Measurements from ENCODE around the gene ZNF771.
"Not testable (repeated sequence)": the region's sequence is repeated elsewhere in the genome, so short reads cannot be mapped to it uniquely, and the experiment has no call there.

ZNF771 gene

GRCh38 chr16:30375864-30376263 lies 31.5 kb upstream of the ZNF771 start:
- no peak for DNase-seq (ENCODE audit: low read depth, low spot score)

GRCh38 chr16:30376461-30376902 lies 30.9 kb upstream of the ZNF771 start:
- DNase-seq (ENCODE audit: low read depth, low spot score): no peak

GRCh38 chr16:30377050-30377811 lies 30.2 kb upstream of the ZNF771 start:
- DNase-seq (ENCODE audit: low read depth, low spot score): no peak

GRCh38 chr16:30377812-30378235 lies 29.6 kb upstream of the ZNF771 start:
- DNase-seq (ENCODE audit: low read depth, low spot score): peak; percentile 60

GRCh38 chr16:30378236-30379157 lies 28.9 kb upstream of the ZNF771 start:
- peak; percentile 97 for DNase-seq (ENCODE audit: low read depth, low spot score)

GRCh38 chr16:30379158-30379783 lies 28.1 kb upstream of the ZNF771 start:
- no peak for DNase-seq (ENCODE audit: low read depth, low spot score)

- DNase-seq (ENCODE audit: low read depth, low spot score): no peak
Measured at GRCh38 chr16:30380072-30380802, 27.2 kb upstream of the ZNF771 start.

GRCh38 chr16:30380803-30381208 lies 26.6 kb upstream of the ZNF771 start:
- no peak for DNase-seq (ENCODE audit: low read depth, low spot score)

- DNase-seq (ENCODE audit: low read depth, low spot score): no peak
Measured at GRCh38 chr16:30381291-30382041, 25.9 kb upstream of the ZNF771 start.

GRCh38 chr16:30382111-30382881 lies 25.1 kb upstream of the ZNF771 start, which contains the start of gene SEPTIN1:
TSS of gene SEPTIN1 (minus strand) at chr16:30382561. CDS start at chr16:30382542, 19 bp downstream.
- DNase-seq (ENCODE audit: low read depth, low spot score): peak; percentile 29

GRCh38 chr16:30383521-30383920 lies 23.9 kb upstream of the ZNF771 start:
- no peak for DNase-seq (ENCODE audit: low read depth, low spot score)

- DNase-seq (ENCODE audit: low read depth, low spot score): no peak
Measured at GRCh38 chr16:30394592-30395154, 12.7 kb upstream of the ZNF771 start.

GRCh38 chr16:30395155-30395991 lies 12.0 kb upstream of the ZNF771 start, which contains the start of gene ZNF48:
TSS of gene ZNF48 (plus strand) at chr16:30395420. CDS start at chr16:30395795, 375 bp downstream.
- DNase-seq (ENCODE audit: low read depth, low spot score): no peak

- DNase-seq (ENCODE audit: low read depth, low spot score): no peak
Measured at GRCh38 chr16:30395992-30396585, 11.3 kb upstream of the ZNF771 start.

GRCh38 chr16:30396627-30397026 lies 10.8 kb upstream of the ZNF771 start:
- not testable (repeated sequence) for DNase-seq (ENCODE audit: low read depth, low spot score)

GRCh38 chr16:30397056-30397455 lies 10.3 kb upstream of the ZNF771 start:
- no peak for DNase-seq (ENCODE audit: low read depth, low spot score)

GRCh38 chr16:30397776-30398660 lies 9.4 kb upstream of the ZNF771 start:
- DNase-seq (ENCODE audit: low read depth, low spot score): no peak

All from activated naive CD8-positive, alpha-beta T cell treated with anti-CD3 and anti-CD28 coated beads, Interleukin-2, amount 50 U/mL, for 16 hours (primary cell).